Measurements from ENCODE around the gene TPX2. TPM values are rescaled to one million over a fixed set of nuclear protein-coding genes. Genes with fewer than 3 reads are reported as not detected.

The TPX2 gene
- total and polyA plus RNA-seq, 3 donors from 2014 or later: 39.7 to 74.6 (median 52.5) TPM

- no peak for DNase-seq
- no peaks in the 10 kb centered on the region for H3K9me3 ChIP-seq
- H3K4me3 ChIP-seq: no peak overlapping the region
- no peaks in the 10 kb centered on the region for H3K36me3 ChIP-seq (ENCODE audit: low read depth, missing control alignments)
- no peak overlapping the region for H3K27ac ChIP-seq
- intact Hi-C loops (cut with DNase I; ENCODE audit: low total_unique reads): loop anchor here (10.0 kb wide), 1 partner anchor 131 kb away; the partner anchor contains the start of gene PDRG1
- peaks cover 10% of the 10 kb centered on the region for H3K4me1 ChIP-seq
- no peaks in the 10 kb centered on the region for H3K27me3 ChIP-seq
- no peak for TF ChIP-seq CTCF (IDR thresholded peaks at IDR 0.05)
- TF ChIP-seq POLR2A (IDR thresholded peaks at IDR 0.05): no peak
- WGBS, 2 donors: 47% methylated on average over 10 to 14 of the region's 14 CpGs
These were observed 84.5 kb downstream of the TPX2 start for GRCh38 chr20:31823360-31824124.

DNA sequence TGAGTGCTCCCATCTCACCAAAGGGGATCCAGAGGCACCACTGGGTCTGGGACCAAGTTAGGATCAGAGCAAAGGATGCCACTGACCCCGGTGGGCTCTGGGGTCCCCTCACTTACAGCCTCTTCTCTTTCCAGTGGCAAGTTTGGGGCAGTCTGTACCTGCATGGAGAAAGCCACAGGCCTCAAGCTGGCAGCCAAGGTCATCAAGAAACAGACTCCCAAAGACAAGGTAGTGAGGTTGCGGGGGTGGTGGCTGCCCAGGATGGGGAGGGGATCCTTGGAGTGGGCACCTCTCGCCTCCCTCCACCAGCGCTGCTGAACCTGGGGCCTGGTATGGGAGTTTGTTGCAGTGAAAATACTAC, 85.0 kb downstream of the TPX2 start:
- no peak for TF ChIP-seq POLR2A (IDR thresholded peaks at IDR 0.05)
- TF ChIP-seq CTCF (IDR thresholded peaks at IDR 0.05): no peak
- 65 to 68% methylated on average over 4 of the region's 4 CpGs for WGBS, 2 donors
- intact Hi-C loops (cut with DNase I; ENCODE audit: low total_unique reads): loop anchor here (10.0 kb wide), 1 partner anchor 131 kb away; the partner anchor contains the start of gene PDRG1
- H3K9me3 ChIP-seq: no peaks in the 10 kb centered on the region
- H3K27ac ChIP-seq: no peak overlapping the region
- H3K27me3 ChIP-seq: no peaks in the 10 kb centered on the region
- H3K36me3 ChIP-seq (ENCODE audit: low read depth, missing control alignments): no peaks in the 10 kb centered on the region
- no peak for DNase-seq
- H3K4me1 ChIP-seq: peaks cover 10% of the 10 kb centered on the region
- H3K4me3 ChIP-seq: no peak overlapping the region

- DNase-seq: no peak
- no peaks in the 10 kb centered on the region for H3K36me3 ChIP-seq (ENCODE audit: low read depth, missing control alignments)
- intact Hi-C loops (cut with DNase I; ENCODE audit: low total_unique reads): loop anchor here (10.0 kb wide), 1 partner anchor 130 kb away; the partner anchor contains the start of gene PDRG1
- H3K27me3 ChIP-seq: no peaks in the 10 kb centered on the region
- H3K4me3 ChIP-seq: no peak overlapping the region
- H3K27ac ChIP-seq: no peak overlapping the region
- peaks cover 10% of the 10 kb centered on the region for H3K4me1 ChIP-seq
- H3K9me3 ChIP-seq: no peaks in the 10 kb centered on the region
- WGBS, 2 donors: 78 to 86% methylated on average over 14 of the region's 14 CpGs
- TF ChIP-seq CTCF (IDR thresholded peaks at IDR 0.05) (no peak), POLR2A (IDR thresholded peaks at IDR 0.05) (no peak)
These were observed 85.6 kb downstream of the TPX2 start for GRCh38 chr20:31824554-31825313.

DNA sequence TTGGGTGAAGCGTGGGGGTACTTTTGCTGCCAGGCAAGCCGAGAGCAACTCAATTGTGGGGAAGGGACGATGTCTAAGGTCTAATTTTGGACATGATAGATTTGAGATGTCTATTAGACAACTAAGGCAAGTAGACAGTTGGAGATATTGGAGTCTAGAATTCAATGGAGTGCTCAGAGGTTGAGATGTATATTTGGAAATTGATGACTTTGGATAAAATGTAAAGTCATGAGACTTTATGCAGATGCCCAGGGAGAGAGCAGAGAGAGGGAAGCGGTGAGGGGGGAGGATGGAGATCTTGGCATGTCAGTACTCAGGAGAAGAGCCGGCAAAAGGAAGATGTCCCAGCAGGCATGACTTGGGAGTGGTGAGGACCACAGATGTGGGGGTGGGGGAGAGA, 87.0 kb downstream of the TPX2 start:
- no peak overlapping the region for H3K4me3 ChIP-seq
- H3K4me1 ChIP-seq: peaks cover 10% of the 10 kb centered on the region
- no peak overlapping the region for H3K27ac ChIP-seq
- intact Hi-C loops (cut with DNase I; ENCODE audit: low total_unique reads): loop anchor here (10.0 kb wide), 1 partner anchor 129 kb away; the partner anchor contains the start of gene PDRG1
- H3K36me3 ChIP-seq (ENCODE audit: low read depth, missing control alignments): no peaks in the 10 kb centered on the region
- no peaks in the 10 kb centered on the region for H3K9me3 ChIP-seq
- no peak for DNase-seq
- TF ChIP-seq CTCF (IDR thresholded peaks at IDR 0.05) (no peak), POLR2A (IDR thresholded peaks at IDR 0.05) (no peak)
- 93 to 97% methylated on average over 5 of the region's 5 CpGs for WGBS, 2 donors
- H3K27me3 ChIP-seq: no peaks in the 10 kb centered on the region
